Endometrium (tissue), 2 donors: ENCODE measurements around the gene SLC12A8.

Experiments
- FAIRE-seq: peaks from 2 replicates; lab custom pipeline; 2012; peaks lifted over from hg19 to GRCh38; lab: Jason Lieb, UNC
- donor health status: control.
- donor health status: control.

The SLC12A8 gene

DNA sequence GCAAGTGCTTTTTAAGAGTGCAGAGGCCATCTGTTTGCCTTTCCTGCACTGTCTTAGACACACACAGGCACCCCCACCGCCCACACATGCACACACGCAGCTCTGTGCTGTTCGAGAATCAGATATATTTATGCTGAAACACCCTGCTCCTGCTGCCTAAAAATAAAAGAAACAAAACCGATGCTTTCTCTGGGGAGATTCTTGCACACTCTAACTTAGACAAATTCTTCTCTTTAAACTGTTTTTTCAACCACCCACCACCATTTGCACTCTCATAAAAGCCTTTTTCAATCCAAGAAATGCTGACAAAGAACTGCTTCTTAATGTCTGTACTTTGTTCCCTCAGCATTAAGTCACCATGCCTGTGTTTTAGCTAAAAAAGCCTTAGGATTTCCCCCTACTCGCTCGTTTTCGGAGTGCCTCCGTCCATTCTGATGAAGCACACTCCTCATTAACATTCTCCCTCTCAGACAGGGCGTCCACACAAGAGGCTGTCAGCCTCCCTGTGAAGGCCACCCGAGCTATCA is 26.2 kb downstream of the SLC12A8 start:
- FAIRE-seq: peak; percentile 88

DNA sequence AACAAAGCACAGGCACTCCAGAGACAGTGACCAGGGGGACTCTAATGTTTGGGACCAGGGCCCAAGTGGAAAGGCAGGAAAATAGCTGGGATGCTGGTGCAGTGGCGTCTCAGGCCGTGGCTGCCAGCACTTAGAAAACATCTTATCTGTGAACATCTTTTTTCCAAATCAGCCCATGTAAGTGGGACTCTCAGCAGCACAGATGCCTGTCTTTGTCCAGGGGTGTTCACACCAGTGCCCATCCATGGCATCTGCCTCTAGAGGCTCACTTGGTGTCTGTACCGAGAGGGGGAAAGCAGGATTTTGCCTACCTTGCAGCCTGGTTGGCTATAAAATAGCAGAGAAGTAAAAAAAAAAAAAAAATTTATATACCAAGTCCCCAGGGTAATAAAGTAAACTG is 26.7 kb downstream of the SLC12A8 start:
- no peak for FAIRE-seq

DNA sequence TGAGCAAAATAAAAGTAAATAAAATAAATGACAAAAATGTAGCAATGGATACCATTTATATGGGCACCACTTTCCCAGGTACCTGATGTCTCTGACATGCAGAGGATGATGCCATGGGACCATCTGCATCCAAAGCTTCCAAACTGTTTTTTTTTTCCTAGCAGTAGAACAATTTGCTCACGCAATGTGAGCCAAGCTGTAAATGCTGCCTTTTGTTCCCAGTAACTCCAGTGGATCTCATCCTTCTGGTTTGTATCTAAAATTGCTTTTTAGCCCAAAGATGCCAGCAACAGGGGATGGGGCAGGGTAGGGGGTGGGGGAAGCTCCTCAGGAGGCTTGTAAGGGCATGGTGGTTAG is 32.7 kb downstream of the SLC12A8 start:
- no peak for FAIRE-seq

DNA sequence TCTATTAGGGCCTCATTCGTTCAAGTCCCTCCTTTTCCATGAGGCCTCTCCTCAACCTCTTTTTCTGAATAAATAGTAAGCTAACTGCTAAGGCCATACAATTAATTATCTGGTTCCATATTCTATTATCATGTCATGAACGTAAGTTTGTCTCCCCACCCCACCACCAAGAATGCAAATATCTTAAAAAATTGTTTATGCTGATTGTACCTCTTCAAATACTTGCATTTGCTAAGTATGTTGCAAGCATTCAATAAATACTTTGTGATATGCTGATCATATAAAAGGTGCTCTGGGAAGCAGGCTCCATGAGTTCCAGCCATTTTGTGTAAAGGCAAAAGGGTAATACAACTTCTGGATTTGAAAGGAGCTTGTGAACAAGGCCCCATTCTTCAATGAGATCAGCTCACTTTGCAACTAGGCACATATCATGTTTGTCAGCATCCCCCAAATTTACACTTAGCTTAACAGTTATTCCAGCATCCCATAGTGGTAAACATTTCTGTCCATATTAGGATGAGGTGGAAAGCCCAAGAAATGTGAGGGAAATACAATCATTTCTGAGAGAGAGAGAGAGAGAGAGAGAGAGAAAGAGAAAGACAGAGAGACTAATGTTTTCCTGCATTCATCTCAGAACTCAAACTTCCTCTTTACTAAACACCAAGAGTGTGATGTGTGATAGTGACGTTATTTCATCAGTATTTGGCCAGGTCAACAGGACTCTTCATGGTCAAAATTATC is 33.2 kb downstream of the SLC12A8 start:
- FAIRE-seq: no peak

DNA sequence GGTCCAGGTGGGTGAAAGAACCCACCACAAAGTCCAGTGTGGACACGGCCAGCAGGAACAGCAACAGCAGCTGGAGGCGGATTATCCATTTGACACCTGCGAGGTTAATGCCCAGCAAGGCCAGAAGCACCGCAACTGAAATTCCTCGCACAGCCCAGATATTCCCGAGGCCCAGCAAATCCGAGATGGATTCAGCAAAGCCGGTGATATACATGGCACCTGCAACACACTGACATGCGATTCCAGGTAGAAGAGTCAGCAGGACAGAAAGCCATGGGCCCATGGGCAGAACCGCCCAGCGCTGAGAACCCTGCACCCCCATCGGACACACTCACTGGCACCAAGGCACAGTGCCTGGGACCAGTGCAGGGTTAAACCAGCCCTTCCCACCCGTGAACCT is 34.8 kb downstream of the SLC12A8 start:
- no peak for FAIRE-seq

DNA sequence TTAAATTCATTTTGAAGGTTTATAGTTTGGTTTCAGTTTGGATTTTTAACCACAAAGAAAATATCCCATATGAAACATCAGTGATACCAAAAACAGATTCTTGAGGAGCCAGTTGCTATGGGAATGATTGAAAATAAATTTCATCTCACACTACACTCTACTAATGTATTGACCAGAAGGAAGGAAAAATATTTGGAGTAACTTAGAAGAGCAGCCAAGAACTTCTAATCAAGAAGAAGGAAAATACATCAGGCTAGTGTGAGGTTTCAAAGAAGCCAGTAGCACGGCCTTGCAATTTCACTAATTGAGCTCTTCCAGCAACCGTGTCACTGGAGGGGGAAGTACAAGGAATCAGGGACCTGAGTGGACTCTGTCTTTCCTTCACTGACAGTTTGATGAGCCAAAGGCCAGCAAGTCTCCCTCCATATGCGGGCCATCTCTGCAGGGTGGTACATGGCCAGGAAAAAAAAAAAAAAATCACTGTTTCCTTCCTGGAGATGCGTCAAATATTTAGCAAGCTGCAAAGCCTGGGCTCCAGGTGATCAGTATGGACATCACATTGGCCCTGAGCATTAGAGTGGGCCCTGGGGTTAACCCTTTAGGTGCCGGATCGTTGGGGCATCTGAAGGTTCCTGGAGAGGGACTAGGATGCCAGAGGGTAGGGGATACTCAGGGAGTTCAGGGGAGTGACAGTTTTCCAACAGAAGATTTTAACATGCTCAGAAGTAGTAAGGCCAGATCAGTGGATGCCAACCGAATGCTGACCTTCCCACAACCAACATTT is 37.1 kb downstream of the SLC12A8 start:
- no peak for FAIRE-seq

DNA sequence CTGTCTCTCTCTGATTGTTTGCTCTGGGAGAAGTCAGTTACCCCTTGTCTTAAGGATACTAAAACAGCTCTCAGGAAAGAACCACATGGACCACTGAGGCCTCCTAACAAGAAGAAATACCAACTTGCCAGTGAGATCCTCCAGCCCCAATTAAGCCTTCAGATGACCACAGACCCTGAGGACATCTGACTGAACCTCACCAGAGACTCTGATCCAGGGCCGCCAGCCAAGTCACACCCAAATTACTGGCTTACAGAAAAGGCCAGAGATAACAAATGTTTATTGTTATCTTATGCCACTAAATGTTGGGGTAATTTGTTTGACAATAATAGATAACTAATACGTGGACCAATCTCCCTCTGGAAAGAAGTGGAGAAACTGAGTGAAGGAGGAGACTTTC is 40.2 kb downstream of the SLC12A8 start:
- no peak for FAIRE-seq

DNA sequence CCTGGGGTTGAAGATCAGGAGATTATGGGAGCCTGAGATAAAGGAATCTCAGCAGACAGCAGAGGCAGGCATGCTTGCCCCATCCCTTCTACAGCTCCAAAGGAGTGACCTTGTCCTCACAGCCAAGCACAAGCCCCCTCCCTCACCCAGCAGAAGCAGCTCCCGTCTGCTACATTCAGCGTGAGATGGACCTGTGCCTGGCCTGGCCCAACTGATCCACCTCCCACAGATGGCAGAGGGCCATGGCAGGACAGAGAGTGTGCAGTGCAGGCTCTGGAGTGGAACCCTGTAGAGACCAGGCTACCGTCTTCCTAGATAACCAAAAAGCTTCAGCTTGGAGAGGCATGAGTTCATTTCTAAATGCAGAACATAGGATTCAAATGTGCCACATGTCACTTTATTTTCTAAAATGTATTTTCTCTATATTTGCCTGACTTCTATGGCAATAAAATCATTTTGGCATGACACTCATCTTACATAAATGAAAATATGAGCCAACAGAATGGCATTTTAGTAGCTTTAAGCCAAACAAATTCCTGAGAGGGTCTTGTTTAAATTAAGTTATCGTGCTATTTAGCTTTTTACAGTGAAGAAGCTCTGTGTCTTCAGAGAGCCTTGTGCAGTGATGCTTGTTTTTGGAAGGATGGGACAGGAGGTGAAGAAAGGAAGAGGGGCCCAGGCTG is 43.7 kb downstream of the SLC12A8 start:
- FAIRE-seq: no peak

DNA sequence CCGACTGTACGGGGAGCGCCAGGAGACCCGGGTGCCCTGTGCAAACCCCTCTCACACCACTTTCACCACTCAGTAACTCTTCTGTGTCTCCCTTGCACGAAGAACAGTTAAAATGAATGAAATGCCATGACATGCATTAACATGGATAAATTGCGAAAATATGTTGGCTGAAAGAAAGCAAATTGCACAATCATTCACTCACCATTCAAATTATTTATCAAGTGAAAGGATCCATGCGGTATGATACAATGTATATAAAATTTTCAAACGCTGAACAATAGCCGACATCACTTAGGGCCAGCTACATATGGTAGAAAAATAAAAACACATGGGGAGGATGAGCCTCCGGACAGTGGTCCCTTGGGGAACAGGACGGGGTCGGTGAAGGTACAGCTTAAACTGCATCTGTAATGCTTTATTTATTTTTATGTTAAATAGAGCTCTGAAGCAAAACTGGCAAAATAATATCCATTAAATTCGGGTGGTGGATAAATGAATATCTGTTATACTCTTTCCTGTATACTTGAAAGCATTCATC is 45.9 kb downstream of the SLC12A8 start:
- no peak for FAIRE-seq

DNA sequence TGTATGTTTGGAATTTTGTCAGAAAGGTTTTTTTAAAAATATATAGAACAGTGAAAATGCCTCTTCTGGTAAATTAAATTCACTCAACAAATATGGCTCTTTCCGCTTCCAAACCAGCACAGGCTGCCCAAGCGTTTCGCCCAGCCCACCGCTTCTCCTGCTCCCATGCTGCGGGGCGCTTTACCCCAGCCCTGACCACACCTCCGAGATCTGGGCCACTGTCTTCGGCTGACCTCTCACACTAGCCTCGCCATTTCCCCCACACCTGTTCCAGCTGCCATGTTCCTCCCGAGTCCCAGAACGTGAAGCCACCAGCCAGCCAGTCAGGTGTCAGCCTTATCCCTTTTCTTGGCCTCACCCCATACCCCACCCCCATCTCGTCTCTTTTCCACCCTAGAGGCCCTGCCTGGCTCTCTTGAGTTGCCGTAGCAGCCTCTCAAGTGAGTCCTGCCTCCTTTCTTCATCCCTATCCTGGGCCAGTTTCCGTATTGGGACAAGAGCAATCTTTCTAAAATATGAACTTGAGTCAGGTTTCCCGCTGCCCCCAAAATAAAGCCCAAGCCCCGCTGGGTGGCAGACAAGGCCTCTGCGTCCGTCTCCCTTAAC is 46.5 kb downstream of the SLC12A8 start:
- FAIRE-seq: no peak

DNA sequence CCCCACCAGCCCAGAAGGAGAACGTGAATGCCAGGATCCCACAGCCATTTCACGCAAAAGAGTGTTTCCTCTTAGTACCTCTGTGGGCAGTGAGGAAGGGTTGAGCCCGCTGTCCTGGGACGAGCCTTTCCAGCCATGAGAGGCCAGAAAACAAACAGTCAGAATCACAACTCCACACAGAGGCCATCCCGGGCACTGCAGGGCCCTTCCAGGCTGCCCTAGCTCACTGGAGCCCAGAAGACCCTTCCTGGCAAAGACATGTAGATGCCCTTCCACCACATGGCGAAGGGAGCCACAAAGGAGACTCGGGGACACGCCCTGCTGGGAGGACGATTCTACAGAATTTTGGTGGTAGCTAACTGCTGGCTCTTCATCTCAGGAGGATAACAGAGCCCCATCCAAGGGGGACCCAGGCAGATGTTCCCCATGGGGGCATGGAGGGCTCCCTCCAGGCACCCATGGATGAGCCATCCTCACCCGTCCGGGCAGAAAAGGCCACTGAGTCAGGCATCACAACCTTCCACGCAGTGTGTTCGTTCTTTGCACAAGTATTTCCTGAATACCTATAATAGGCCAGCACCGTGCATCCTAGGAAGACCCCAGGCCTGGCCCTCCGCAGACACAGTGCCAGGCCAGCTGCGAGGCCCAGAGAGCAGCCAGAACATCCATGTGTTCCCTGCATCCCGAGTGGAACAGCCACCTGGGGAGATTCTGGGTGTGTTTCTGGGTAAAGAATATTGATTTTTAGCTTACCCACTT is 47.2 kb downstream of the SLC12A8 start:
- no peak for FAIRE-seq

DNA sequence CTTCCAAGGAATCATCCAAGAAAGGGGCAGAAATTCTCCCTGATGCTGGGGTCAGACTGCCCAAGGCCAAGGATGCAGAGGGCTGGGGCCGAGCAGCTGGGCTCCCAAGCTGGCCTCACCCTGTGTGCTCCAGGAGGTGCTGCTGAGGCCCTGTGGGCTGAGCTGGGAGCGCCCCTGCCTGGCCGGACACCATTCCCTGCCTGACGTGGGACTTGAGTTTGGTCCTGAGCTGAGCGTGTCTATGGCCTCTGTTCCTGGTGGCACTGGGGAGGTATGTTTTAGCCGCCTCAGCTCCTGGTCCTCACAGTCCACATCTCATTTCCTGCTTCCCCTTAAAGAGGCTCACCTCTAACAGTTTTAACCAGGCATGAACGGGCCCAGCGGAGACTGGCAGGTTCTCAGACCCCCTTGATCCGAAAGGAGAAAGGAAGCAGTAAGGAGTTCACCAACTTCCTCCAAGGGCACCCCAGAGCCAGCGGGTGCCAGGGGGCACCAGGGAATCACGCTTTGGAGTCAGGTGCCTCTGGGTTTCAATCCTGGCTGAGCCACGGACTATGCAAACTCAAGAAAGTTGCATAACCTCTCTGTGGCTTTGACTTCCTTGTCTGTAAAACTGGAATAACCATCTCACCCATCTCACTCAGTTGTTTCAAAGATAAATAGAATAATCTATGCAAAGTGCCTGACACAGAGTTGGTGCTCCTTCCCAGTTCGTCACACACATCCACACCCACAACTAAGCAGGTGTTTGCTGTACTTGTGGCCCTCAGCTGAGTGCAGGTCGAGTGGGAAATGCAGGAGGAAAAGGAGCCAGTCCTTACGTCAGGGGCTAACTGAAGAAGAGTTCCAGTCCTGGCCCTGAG is 48.6 kb downstream of the SLC12A8 start:
- FAIRE-seq: no peak

DNA sequence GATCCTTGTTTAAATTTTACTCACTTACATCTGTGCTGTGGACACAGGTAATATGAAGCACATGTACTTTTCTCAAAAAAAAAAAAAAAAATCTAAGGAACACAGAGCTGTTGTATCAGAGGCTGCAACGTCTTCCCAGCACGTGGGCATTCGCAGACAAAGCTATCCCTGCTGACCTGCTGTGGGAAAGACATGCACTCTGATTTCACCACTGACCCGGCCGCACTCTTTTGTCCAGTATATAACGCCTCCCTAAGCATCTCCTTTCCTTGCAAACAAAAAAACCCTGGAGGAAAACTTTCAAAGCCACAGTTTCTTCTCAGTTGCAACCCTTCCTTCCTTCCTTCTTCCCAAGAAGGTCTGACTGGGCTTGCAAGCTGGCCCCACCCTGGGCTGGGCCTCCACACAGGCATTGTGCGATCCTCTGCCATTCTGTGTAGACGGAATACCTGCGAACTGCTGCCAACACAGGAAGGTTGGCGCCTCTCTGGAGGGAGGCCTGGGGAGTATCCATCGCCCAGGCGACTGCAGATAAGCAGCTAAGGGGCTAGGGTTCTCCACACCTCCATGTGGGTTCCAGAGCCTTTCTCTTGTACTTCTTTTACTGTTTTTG is 50.8 kb downstream of the SLC12A8 start:
- FAIRE-seq: no peak

DNA sequence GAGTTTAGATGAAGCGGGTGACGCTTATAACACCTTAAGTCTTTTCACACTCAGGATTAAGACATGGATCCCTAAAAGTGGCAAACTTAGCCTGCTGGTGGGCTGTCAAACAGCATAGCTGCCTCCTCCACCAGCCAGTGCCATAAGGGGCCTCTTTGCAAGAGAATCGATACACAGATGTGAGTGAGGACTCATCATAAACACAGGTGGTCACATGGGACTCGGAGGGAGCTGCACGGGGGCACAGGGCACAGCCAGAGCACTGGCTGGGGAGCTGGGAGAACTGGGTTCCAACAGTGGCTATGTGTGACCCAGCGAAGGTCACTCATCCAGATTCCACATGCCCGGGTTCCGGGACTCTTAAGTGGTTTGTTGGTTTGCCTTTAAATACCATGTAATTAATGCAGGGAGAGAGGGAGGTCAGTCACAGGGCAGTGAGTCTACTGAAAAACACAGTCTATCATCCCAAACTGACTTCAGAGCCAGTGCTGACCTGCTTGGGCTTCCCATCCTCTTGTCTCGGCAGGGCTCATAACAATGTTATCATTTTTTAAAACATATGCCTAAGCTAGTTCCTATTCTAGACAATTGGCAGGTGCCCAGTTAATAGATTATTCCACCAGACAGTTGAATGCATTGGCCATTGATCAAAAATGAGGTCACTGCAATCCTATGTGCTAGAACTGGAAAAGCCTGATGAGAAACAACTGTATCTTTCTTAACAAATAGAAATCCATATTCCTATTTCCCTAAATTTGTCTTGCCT is 51.8 kb downstream of the SLC12A8 start:
- no peak for FAIRE-seq

DNA sequence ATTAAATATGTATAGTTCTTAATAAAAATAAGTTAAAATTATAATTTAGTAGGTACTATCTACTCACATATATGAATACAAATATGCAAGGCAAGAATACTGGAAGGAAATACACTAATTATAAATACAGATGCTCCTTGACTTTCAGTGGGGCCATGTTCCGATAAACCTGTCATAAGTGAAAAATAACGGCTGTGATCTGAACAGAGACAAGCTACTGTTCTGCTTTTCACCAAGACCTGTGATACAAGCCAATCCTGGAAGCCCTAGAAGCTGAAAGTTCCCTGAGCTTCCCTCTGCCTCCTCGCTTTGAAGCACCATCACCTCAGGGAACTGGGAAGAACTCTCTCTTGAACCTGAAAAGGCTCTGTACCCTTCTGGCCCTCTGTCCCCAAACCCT is 55.4 kb downstream of the SLC12A8 start:
- no peak for FAIRE-seq

DNA sequence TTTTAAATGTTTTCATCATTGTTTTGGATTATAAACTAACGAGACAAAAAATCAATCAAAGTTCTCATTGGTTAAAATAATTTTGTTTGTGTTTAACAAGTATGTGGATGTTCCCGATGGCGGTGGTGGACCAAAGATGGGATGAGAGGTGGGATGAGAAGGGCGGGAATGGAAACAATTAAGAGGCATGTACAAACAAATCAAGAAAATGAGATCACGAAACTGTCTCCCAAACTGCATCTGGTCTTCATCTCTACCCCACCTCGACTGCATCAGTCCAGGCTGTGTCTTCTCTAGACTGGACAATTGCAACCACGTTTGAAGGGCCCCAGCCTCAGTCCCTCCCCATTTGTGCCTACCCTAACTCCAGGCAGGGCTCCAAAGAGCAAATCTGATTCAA is 56.1 kb downstream of the SLC12A8 start:
- FAIRE-seq: peak; percentile 41

DNA sequence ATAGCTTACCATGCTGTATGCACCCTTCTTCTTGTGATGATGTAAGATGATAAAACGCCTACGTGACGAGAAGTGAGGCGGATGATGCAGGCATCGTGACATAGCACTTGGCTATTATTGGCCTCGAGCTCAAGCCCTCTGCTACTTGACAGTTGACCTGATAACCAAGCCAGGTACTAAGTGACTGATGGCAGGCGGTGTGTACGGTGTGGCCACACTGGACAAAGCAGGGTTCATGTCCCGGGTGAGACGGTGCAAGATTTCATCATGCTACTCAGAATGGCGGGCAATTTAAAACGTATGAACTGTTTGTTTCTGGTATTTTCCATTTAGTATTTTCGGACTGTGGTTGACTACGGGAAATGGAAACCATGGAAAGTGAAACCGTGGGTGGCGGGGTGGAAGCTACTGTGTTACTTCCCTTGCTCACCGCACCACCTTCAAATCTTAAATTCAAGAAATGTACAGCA is 57.7 kb downstream of the SLC12A8 start:
- no peak for FAIRE-seq

DNA sequence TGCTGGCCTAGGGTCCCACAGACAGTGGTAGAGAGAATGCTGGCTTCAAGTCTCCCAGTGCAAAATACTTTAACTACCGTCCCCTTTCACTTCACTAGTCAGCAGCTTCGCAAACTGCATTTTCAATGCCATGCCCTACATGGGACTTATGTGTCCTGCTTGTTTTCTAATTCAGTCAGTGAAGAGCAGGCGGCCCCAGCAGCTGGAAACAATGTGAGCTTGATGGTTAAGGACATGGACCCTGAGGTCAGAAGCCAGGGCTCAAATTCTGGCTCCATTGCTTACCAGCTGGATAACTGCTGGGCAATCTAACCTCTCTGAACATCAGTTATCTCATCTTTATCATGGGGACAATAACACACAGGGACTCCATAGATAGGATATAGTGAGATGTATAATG is 58.4 kb downstream of the SLC12A8 start:
- FAIRE-seq: no peak

DNA sequence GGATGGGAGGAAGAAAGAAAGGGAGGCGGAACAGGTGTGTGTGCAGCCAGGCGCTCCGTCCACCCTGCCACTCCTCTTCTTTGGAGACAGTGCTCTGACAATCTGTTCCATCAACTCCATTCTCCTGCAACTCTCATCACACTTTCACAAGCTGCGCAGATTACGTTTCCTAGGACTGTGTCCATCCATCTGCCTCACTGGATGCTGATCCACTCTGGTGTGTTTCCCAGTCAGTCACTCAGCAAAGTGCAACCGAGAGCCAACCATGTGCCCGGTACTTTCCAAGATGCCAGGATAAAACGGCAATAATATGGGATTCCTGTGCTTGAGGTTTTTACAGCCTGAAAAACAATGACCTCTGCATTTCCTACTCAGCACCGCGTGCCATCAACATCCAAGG is 59.6 kb downstream of the SLC12A8 start:
- FAIRE-seq: no peak
